ENCODE results near the gene ANKS4B.
"Not testable (repeated sequence)": the region's sequence is repeated elsewhere in the genome, so short reads cannot be mapped to it uniquely, and the experiment has no call there.

ANKS4B gene, protein sequence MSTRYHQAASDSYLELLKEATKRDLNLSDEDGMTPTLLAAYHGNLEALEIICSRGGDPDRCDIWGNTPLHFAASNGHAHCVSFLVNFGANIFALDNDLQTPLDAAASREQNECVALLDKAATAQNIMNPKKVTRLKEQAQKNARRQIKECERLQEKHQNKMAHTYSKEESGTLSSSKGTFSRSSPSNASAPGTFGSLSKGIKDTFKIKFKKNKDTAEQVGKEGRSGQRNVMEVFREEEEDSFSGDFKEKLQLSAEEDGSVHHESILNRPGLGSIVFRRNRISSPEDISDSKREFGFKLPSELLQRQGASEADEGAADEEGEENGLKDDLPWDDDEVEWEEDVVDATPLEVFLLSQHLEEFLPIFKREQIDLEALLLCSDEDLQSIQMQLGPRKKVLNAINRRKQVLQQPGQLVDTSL

DNA sequence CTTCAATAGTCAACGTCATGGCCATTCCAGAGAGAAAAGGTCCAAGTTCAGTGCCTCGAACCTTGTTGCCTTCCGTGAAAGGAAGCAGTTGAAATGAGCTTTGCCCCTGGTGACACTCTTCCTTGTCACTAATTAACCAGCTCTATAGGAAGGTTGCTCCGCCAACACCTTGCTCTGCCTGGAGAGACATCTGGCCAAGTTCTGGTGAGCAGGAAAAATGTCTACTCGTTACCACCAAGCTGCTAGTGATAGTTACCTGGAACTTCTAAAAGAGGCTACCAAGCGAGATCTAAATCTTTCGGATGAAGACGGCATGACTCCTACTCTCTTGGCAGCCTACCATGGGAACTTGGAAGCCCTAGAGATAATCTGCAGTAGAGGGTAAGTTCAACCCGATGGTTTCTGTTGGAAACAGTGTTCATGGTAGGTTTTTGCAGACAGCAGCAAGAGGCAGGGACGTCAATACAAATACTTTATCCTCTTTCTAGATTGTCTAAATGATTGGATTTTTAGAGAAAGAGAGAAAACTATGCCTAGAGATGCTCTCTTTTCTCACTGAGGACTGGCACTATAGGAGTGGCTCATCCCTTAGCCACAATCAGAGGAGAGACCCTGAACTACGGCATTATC lies at the start of gene ANKS4B:
Gene ANKS4B (plus strand): TSS at position 179 of the 630 bp plus-strand sequence. CDS start 39 bp downstream, at position 218.
- no peak for DNase-seq

DNA sequence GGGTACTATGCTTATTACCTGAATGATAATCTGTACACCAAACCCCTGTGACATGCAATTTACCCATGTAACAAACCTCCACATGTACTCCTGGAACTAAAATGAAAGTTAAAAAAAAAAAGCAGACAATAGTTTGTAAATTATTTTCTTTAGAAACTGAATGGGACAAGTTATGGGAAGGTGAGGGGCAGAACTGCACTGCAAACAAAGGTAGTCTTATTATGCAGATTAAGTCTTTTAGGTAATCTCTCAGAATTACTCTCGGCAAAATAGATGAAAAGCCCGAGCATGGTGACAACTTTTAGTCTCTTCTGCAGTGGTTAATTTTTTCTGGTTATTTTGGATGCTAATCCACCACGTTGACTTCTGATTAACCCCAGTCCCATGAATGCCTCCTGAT lies 49.5 kb upstream of the ANKS4B start:
- DNase-seq = no peak

DNA sequence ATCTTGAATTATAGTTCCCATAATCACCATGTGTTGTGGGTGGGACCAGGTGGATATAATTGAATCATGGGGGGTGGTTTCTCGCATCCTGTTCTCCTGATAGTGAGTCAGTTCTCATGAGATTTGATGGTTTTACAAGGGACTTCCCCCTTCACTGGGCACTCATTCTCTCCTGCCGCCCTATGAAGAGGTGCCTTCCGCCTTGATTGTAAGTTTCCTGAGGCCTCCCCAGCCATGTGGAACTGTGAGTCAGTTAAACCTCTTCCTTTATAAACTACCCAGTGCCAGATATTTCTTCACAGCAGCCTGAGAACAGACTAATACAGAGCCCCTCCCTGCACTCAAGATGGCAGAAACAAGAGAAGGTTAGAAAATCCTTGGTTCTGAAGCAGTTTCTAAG lies 48.7 kb upstream of the ANKS4B start:
- DNase-seq = peak; percentile 49 to 58 (median 56)

DNA sequence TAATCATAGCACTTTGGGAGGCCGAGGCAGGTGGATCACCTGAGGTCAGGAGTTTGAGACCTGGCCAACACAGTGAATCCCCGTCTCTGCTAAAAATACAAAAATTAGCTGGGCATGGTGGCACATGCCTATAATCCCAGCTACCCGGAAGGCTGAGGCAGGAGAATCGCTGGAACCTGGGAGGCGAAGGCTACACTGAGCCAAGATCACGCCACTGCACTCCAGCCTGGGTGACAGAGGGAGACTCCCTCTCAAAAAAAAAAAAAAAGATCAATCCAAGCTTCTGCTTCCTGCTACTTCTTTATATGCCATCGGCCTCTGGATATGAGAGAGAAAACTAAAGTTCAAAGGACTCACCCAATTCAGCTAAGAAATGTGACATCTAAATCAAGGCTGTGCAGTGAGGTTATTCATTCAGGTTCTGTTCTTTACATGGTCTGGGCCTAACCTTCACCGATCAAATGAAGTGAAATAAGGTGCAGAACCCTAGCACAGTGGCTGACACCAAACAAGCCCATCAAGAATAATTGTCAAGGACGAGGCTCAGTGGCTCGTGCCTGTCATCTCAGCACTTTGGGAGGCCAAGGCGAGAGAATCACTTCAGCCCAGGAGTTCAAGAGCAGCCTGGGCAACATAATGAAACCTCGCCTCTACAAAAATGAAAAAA lies 47.7 kb upstream of the ANKS4B start:
- no peak for DNase-seq

DNA sequence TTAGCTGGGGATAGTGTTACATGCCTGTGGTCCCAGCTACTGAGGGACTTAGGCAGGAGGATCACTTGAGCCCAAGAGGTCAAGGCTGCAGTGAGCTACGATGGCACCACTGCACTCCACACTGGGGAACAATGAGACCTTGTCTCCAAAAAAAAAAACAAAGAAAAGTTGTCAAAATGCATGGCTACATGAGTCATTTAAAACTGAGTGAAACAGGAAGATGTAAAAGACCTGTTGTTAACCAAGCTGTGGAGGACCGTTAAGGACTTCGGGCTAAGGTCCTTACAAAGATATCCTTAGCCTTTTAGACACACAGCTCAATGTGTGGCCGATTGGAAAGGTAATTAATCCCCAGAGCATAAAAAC lies 47.2 kb upstream of the ANKS4B start:
- no peak for DNase-seq

DNA sequence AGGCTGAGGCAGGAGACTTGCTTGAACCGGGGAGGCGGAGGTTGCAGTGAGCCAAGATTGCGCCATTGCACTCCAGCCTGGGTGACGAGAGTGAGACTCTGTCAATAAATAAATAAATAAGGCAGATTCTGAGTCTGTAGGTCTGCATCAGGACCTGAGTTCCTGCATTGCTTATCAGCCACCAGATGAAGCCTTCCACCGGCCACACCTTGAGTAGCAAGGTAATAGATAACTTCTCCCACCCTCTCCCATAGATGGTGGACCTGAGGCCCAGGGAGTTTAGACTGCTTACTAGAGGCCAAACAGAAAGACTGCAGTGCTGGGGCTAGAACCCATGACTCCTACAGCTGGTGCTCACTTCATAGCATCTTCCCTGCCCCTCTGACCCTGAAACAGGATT lies 44.2 kb upstream of the ANKS4B start:
- DNase-seq = no peak

DNA sequence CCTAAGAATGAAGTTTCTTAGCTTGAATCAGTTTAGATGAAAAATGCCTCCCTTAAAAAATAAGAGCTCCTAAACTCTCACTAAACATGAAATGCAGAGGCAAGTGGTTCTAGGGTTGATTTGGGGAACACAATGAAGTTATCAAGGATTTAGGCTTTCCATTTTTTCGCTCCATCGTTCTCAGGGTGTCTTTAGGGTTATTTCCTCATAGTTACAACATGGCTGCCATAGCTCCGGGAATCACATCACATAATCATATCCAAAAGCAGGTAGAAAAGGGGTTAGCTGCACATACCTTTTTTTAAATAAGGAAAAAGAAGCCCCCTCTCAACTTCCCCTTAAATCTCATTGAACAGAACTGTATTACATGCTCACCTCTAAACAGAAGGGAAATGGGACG lies 43.5 kb upstream of the ANKS4B start:
- DNase-seq = no peak

DNA sequence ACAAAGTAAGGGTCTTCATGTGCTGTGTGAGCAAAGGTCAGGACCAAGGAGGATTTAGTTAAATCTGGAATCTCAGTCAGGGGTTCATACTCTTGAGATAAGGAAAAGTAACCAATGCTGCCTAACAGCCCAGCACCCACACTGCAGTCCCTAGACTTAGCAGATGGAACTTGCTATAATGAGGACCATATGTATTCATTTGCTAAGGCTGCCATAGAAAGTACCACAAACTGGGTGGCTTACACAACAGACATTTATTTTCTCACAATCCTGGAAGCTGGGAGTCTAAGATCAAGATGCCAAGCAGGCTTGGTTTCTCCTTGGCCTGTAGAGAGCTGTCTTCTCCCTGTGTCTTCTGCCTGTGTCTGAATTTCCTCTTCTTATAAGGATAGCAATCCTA lies 42.9 kb upstream of the ANKS4B start:
- no peak for DNase-seq

DNA sequence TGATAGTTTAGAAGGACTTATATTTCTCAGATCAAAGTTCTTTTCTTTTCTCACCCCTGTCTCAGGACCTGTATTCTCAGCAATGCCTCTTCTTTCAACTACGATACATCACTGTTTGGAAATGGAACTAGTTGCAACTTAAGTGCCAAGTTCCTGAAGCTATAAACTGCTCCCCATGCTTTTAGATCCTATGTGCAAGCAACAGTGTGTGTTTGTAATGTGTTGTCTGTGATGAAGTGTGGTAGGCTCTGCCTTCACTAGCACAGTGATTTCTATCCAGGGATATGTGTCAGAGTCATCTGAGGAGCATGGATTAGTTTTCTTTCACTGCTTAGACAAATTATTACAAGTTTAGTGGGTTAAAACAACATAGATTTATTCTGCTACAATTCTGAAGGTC lies 40.5 kb upstream of the ANKS4B start:
- no peak for DNase-seq

DNA sequence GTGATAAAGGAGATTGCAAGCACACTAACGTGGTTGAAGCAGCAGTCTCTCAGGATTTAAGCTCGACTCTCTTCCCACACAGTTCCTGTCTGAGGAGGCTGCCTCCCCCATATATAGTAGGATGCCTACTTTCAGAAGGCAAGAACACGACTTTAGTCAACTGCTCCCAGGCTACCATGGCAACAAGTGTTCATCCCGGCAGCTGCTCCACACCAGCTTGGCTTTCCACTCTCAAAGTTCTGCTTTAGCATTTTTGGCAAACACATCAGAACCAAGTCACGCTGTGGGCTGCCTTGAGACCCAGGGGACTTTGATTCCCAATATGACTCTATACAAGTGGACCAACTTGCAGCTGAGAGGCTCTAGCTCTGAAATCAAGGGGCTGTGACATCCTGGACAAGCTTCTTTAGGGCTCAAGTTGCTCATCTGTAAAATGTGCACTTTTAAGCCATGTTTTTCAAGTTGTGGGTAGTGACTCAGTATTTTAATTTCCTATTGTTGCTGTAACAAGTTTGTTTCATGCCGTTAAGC lies 38.7 kb upstream of the ANKS4B start:
- no peak for DNase-seq

DNA sequence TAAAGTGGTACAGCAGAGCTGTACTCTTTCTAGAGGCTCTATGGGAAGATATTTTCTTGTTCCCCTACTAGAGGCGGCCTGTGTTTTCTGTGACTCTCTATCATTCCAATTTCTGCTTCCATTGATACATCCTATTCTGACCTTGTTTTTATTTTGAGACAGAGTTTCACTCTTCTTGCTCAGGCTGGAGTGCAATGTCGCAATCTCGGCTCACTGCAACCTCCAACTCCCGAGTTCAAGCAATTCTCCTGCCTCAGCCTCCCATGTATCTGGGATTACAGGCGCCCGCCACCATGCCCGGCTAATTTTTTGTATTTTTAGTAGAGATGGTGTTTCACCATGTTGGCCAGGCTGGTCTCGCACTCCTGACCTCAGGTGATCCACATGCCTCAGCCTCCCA lies 38.2 kb upstream of the ANKS4B start:
- not testable (repeated sequence) for DNase-seq

DNA sequence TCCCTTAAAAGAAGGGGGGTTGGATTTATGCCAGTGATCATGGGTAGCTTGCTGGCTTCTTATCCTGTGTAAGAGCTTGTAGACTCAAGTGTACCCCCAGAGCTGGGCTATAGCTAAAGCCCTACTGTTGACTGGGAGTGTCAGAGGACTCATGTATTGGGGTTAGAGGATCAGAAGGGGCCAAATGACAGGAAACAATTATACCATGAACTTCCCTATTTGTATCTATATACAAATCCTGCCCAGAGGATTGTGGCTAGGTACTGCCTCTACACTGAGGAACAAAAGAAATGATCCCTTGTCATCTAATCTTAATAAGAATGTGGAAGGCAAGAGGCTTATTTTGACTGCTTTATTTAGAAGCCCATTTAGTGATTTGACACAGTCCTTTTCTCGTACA lies 36.4 kb upstream of the ANKS4B start:
- DNase-seq = peak in 1 of 3 donors; percentile 13

DNA sequence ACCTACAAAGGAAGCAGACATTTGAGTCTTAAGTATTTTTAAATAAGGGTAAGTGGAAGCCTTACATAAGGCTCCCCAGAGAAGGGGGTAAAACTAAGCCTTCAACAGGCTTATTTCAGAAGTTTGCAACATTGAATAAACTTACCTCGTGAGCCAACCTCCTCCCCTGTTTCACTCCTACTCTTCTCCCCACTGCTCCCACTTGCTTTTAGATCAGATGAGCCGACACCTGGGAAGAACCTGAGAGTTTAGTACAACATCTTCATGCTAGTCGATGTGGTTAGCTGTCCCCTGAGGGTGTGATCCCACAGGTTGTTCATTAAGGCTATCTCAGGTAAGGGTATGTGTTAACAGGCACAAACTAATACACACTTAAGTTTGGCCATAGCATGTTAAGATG lies 35.9 kb upstream of the ANKS4B start:
- DNase-seq = no peak

DNA sequence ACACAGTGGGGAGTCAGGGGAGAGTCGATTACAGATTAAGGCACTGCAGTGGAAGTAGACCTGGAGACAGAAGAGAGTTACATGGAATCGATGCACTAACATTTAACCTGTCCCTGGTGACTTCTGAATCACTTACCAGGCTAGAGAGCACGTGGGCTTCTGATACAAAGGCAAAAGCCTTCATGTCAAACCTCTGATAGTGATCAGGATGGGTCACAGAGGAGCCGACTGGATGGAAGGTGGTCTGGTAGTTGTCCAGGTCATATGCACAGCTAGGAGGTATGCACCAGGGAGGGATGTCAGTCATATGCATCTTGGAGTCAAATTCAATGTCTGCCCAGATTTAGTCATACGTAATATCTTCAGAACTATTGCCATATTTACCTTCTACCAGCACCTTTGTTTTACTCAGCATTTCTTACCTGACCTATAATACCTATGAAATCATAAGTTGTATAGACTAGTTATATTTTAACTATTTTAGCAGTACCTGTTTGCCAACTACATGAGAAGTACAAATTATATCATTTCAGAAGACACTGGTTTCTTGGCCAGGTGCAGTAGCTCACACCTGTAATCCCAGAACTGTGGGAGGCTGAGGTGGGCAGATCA lies 33.8 kb upstream of the ANKS4B start:
- DNase-seq = no peak

DNA sequence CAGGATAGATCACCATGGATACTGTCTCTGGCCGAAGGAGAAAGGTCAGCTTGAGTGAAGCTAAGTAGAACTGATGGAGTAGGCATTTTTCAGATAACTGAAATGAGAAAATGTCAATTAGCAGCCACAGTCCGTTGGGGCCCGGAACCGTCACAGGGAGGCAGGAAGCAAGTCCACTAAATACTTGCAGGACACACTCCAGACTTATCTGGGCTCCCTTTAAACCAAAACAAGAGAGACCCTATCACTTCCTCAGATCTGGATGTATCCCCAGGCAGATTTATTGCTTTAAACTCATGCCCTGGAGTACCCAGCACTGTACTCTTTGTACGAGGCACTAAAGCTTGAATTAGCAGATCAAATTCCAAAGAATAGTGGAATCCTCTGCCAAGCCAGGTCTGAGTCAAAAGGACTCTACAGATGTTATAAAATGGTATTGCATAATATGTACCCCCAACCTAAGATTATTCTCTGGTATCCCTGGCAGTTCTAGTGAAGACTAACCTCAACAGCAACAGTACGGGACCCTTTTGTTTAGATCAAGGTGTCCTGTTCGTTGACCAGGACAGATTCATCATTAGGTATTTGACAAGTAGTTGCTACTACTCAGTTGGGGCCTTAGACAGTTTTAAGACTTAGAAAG lies 30.2 kb upstream of the ANKS4B start:
- DNase-seq = no peak

DNA sequence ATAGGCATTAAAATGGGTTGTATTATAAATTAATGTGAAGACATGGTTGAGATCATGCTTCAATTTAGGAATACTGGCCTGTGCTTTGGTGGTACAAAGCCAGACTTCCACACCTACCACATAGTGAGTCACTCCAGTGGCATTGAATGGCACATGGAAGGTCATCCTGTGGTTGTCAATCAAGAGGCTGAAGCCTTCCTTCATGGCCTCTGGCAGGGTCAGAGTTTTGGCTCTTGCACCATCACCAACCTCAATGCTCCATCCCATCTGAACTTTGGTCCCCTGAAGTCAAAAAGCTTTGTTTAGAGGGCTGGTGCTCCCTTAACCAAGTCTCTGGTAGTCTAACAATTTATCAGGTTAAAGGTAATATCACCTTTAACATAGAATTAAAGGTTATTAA lies 28.2 kb upstream of the ANKS4B start:
- no peak for DNase-seq

DNA sequence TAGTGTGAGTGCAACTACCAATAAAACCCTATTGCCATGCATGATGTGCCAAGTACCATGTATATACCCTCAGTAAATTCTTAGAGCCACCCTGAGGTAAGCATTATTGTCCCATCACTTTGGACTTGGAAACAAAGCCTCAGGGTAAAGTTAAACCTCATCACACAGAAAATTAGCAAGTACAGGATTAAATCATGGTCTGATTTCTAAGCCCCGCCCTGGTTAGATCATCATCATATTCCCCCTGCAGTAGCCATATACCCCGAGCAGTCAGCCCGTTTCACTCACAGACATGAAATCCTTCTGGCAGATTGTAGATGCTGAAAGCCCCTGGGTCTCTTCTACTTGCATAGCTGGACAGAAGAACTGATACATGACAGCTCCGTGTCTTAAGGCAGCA lies 26.9 kb upstream of the ANKS4B start:
- no peak for DNase-seq

DNA sequence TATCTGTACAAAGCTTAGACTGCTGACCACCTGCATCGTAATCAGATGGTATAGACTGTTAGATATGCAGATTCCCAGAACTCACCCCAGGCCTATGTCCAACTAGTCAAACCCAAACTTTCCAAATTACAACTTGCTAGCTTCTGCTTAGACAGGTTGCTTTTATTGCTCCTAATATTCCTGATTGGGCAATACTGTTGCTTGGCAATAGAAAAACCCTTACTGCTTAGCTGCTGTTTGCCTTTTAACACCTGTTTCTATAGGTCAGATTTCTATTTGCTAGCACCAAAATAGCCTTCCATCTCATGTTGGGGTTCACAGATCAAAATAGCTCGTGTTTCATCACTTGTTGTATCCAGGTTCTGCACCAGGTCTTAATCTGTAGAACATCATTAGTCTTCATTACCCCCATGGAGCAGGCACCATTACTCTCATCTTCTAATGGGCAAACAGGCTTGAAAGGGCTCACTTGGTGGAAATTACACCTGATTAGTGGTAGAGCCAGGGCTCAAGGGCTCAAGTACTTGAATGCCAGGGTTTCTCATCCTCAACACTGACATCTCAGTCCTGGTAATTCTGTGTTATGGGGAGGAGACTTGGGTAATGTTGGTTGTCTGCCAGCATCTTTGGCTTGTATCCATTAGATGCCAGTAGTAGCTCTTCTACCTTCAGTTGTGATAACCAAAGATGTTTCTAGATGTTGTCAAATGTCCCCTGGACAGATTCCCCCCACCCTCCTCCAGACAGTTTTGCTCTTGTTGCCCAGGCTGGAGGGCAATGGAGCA lies 24.9 kb upstream of the ANKS4B start:
- DNase-seq = no peak

DNA sequence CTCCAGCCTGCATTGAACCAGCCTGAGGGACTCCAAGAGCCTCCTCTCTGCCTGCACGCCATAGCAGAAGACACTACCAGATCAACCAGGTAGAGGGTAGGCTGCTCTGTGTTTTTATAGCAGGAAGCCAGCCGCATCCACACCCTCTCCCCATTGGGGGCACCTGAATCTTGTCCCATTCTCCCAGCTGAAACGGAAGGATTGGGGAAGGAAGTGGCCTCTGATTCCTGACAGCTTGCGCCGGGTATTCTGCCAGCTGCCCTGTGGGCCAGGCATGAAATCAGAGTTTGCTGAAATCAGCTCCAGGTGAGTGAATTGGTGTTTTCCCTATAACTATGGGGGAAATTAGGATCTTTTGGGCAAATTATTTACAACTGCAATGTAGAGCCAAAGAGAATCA lies 22.0 kb upstream of the ANKS4B start, which contains the start of gene ZP2:
Gene ZP2 (minus strand): TSS at position 89 of the 400 bp plus-strand sequence. CDS start 27 bp downstream, at position 62.
- DNase-seq = no peak

DNA sequence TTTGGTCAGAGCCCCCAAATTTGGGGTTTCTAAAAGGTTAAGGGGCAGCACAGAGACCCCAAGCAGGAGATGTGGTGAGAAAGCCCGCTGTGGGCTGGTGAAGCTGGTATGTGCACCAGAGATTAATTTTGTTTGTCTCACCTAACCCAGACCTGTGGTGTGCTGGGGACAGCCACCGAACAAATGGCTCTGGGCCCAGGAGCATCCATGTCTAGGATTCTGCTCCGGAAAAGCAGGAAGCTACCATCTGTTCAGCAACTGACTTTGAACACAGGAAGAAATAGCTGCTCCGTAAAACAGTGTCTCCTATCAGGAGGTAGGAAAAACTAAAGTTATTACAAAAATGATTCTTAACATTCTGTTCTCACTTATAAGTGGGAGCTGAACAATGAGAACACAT lies 19.4 kb upstream of the ANKS4B start:
- DNase-seq = no peak

DNA sequence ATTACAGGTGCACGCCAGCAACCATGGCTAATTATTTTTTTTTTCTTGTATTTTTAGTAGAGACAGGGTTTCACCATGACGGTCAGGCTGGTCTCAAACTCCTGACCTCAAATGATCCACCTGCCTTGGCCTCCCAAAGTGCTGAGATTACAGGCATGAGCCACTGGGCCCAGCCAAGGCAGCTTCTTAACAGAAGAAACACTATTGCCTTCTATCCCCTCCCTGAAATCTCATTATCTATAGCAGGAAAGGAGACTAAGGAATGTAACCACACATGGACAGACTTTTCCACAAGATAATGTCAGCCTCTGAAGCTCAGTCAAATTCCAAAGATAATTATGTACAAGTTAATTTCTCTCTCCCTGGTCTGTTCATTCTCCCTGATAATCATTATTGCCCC lies 16.4 kb upstream of the ANKS4B start:
- no peak for DNase-seq

DNA sequence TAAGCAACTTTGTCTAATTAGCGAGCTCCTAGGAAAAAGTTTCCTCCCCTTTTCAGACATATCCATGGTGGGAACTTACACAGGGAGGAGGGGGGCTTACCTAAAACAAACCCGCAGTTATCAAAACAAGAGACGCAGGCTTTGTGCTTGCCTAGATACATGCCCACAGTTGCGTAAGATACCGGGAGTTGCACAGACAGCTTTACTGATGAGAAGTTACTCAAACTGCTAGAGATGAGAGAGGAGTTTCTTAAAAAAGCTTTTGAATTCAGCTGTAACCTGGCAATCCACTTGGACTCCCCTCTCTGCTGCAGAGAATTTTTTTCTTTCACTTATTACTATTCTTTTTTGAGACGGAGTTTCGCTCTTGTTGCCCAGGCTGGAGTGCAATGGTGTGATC lies 15.3 kb upstream of the ANKS4B start:
- DNase-seq = no peak

Measured in suppressor macrophage treated with lipopolysaccharide for 1 hour (primary cell).